Measurements from ENCODE around the gene C1QTNF9.
"Not testable (repeated sequence)": the region's sequence is repeated elsewhere in the genome, so short reads cannot be mapped to it uniquely, and the experiment has no call there.

The C1QTNF9 gene

GRCh38 chr13:24319641-24320040 is 10.3 kb downstream of the C1QTNF9 start:
- H3K36me3 Mint-ChIP-seq (ENCODE audit: low read depth); intact Hi-C loops (cut with micrococcal nuclease); H3K9me3 Mint-ChIP-seq; H3K27me3 Mint-ChIP-seq; H3K4me3 Mint-ChIP-seq; H3K27ac Mint-ChIP-seq; H3K4me1 Mint-ChIP-seq (ENCODE audit: low read depth): not testable (repeated sequence)

- H3K27ac Mint-ChIP-seq; H3K27me3 Mint-ChIP-seq; H3K4me3 Mint-ChIP-seq; intact Hi-C loops (cut with micrococcal nuclease); H3K4me1 Mint-ChIP-seq (ENCODE audit: low read depth); H3K9me3 Mint-ChIP-seq; H3K36me3 Mint-ChIP-seq (ENCODE audit: low read depth): not testable (repeated sequence)
Observed at GRCh38 chr13:24321416-24321815, 12.0 kb downstream of the C1QTNF9 start.

GRCh38 chr13:24322470-24322869 is 13.1 kb downstream of the C1QTNF9 start:
- H3K27me3 Mint-ChIP-seq, result peaks cover 18% of the 10 kb centered on the region
- H3K36me3 Mint-ChIP-seq (ENCODE audit: low read depth); H3K4me1 Mint-ChIP-seq (ENCODE audit: low read depth); intact Hi-C loops (cut with micrococcal nuclease); H3K9me3 Mint-ChIP-seq; H3K4me3 Mint-ChIP-seq; H3K27ac Mint-ChIP-seq: not testable (repeated sequence)

- Mint-ChIP-seq H3K36me3 (ENCODE audit: low read depth) (no peaks in the 10 kb centered on the region), H3K27ac (no peak overlapping the region), H3K9me3 (no peaks in the 10 kb centered on the region), H3K4me3 (no peak overlapping the region), H3K27me3 (peaks cover 25% of the 10 kb centered on the region), H3K4me1 (ENCODE audit: low read depth) (no peaks in the 10 kb centered on the region)
- intact Hi-C loops (cut with micrococcal nuclease), result no loop called here
Observed at GRCh38 chr13:24323036-24323738, 13.8 kb downstream of the C1QTNF9 start.

GRCh38 chr13:24323739-24324075 is 14.3 kb downstream of the C1QTNF9 start:
- H3K27me3 Mint-ChIP-seq, result peaks cover 31% of the 10 kb centered on the region
- H3K36me3 Mint-ChIP-seq (ENCODE audit: low read depth), result no peaks in the 10 kb centered on the region
- intact Hi-C loops (cut with micrococcal nuclease), result no loop called here
- no peak overlapping the region for H3K27ac Mint-ChIP-seq
- H3K4me3 Mint-ChIP-seq, result no peak overlapping the region
- H3K9me3 Mint-ChIP-seq, result no peaks in the 10 kb centered on the region
- H3K4me1 Mint-ChIP-seq (ENCODE audit: low read depth), result no peaks in the 10 kb centered on the region

- H3K27me3 Mint-ChIP-seq, result peaks cover 34% of the 10 kb centered on the region
- H3K4me3 Mint-ChIP-seq; H3K36me3 Mint-ChIP-seq (ENCODE audit: low read depth); H3K9me3 Mint-ChIP-seq; intact Hi-C loops (cut with micrococcal nuclease); H3K4me1 Mint-ChIP-seq (ENCODE audit: low read depth); H3K27ac Mint-ChIP-seq: not testable (repeated sequence)
Observed at GRCh38 chr13:24327598-24327997, 18.2 kb downstream of the C1QTNF9 start.

GRCh38 chr13:24328145-24328544 is 18.8 kb downstream of the C1QTNF9 start:
- H3K4me3 Mint-ChIP-seq, result peak overlapping the region; percentile 13
- intact Hi-C loops (cut with micrococcal nuclease), result no loop called here
- H3K9me3 Mint-ChIP-seq, result no peaks in the 10 kb centered on the region
- H3K4me1 Mint-ChIP-seq (ENCODE audit: low read depth), result no peaks in the 10 kb centered on the region
- peaks cover 34% of the 10 kb centered on the region for H3K27me3 Mint-ChIP-seq
- H3K27ac Mint-ChIP-seq, result no peak overlapping the region
- H3K36me3 Mint-ChIP-seq (ENCODE audit: low read depth), result no peaks in the 10 kb centered on the region

- peaks cover 7% of the 10 kb centered on the region for H3K27me3 Mint-ChIP-seq
- H3K36me3 Mint-ChIP-seq (ENCODE audit: low read depth), result no peaks in the 10 kb centered on the region
- H3K9me3 Mint-ChIP-seq, result peaks cover 22% of the 10 kb centered on the region
- intact Hi-C loops (cut with micrococcal nuclease), result no loop called here
- no peak overlapping the region for H3K27ac Mint-ChIP-seq
- no peaks in the 10 kb centered on the region for H3K4me1 Mint-ChIP-seq (ENCODE audit: low read depth)
- no peak overlapping the region for H3K4me3 Mint-ChIP-seq
Observed at GRCh38 chr13:24338721-24339120, 29.3 kb downstream of the C1QTNF9 start.

GRCh38 chr13:24339937-24340607 is 30.7 kb downstream of the C1QTNF9 start:
- H3K27me3 Mint-ChIP-seq, result peaks cover 12% of the 10 kb centered on the region
- no peaks in the 10 kb centered on the region for H3K36me3 Mint-ChIP-seq (ENCODE audit: low read depth)
- H3K27ac Mint-ChIP-seq, result no peak overlapping the region
- no peaks in the 10 kb centered on the region for H3K4me1 Mint-ChIP-seq (ENCODE audit: low read depth)
- intact Hi-C loops (cut with micrococcal nuclease), result no loop called here
- H3K9me3 Mint-ChIP-seq, result peaks cover 22% of the 10 kb centered on the region
- H3K4me3 Mint-ChIP-seq, result no peak overlapping the region

- no peak overlapping the region for H3K4me3 Mint-ChIP-seq
- peaks cover 22% of the 10 kb centered on the region for H3K9me3 Mint-ChIP-seq
- H3K36me3 Mint-ChIP-seq (ENCODE audit: low read depth), result no peaks in the 10 kb centered on the region
- intact Hi-C loops (cut with micrococcal nuclease), result no loop called here
- H3K4me1 Mint-ChIP-seq (ENCODE audit: low read depth), result no peaks in the 10 kb centered on the region
- peaks cover 15% of the 10 kb centered on the region for H3K27me3 Mint-ChIP-seq
- no peak overlapping the region for H3K27ac Mint-ChIP-seq
Observed at GRCh38 chr13:24340608-24340955, 31.2 kb downstream of the C1QTNF9 start.

- Mint-ChIP-seq H3K36me3 (ENCODE audit: low read depth) (no peaks in the 10 kb centered on the region), H3K9me3 (peaks cover 22% of the 10 kb centered on the region), H3K4me3 (no peak overlapping the region), H3K4me1 (ENCODE audit: low read depth) (no peaks in the 10 kb centered on the region), H3K27ac (no peak overlapping the region), H3K27me3 (peaks cover 15% of the 10 kb centered on the region)
- intact Hi-C loops (cut with micrococcal nuclease), result no loop called here
Observed at GRCh38 chr13:24341439-24341838, 32.1 kb downstream of the C1QTNF9 start.

- peaks cover 8% of the 10 kb centered on the region for H3K27me3 Mint-ChIP-seq
- H3K9me3 Mint-ChIP-seq, result no peaks in the 10 kb centered on the region
- no peaks in the 10 kb centered on the region for H3K36me3 Mint-ChIP-seq (ENCODE audit: low read depth)
- H3K4me1 Mint-ChIP-seq (ENCODE audit: low read depth), result no peaks in the 10 kb centered on the region
- no peak overlapping the region for H3K27ac Mint-ChIP-seq
- intact Hi-C loops (cut with micrococcal nuclease), result no loop called here
- H3K4me3 Mint-ChIP-seq, result no peak overlapping the region
Observed at GRCh38 chr13:24348385-24348784, 39.0 kb downstream of the C1QTNF9 start.

GRCh38 chr13:24348797-24349515 is 39.6 kb downstream of the C1QTNF9 start:
- intact Hi-C loops (cut with micrococcal nuclease), result no loop called here
- no peaks in the 10 kb centered on the region for H3K9me3 Mint-ChIP-seq
- no peak overlapping the region for H3K27ac Mint-ChIP-seq
- H3K27me3 Mint-ChIP-seq, result peaks cover 8% of the 10 kb centered on the region
- no peaks in the 10 kb centered on the region for H3K36me3 Mint-ChIP-seq (ENCODE audit: low read depth)
- no peaks in the 10 kb centered on the region for H3K4me1 Mint-ChIP-seq (ENCODE audit: low read depth)
- H3K4me3 Mint-ChIP-seq, result no peak overlapping the region

- H3K27ac Mint-ChIP-seq; H3K27me3 Mint-ChIP-seq; H3K4me3 Mint-ChIP-seq; H3K4me1 Mint-ChIP-seq (ENCODE audit: low read depth); intact Hi-C loops (cut with micrococcal nuclease); H3K9me3 Mint-ChIP-seq; H3K36me3 Mint-ChIP-seq (ENCODE audit: low read depth): not testable (repeated sequence)
Observed at GRCh38 chr13:24349778-24350664, 40.6 kb downstream of the C1QTNF9 start.
